H1 (cell line): ENCODE results near the gene UGT1A7. TPM values are rescaled to one million over a fixed set of nuclear protein-coding genes. Genes with fewer than 3 reads are reported as not detected.

Experiments used
- CTCF ChIA-PET: fragments of 300-600 bp; sonication (Branson Sonifier 250); formaldehyde crosslinking; loops from one replicate; lab custom pipeline; 2021; ENCODE audit not compliant: partially characterized antibody; lab: Charles Lee
- POLR2A ChIA-PET: fragments of 300-600 bp; sonication (Branson Sonifier 250); formaldehyde crosslinking; loops from one replicate; lab custom pipeline; 2021; ENCODE audit warnings: inconsistent platforms; ENCODE audit not compliant: partially characterized antibody; lab: Charles Lee
- DNase-seq, 2 experiments: peaks; one replicate each; pipeline versions ENCODE4 v3.0.0 to v3.0.0-alpha.2; 2010 to 2022; ENCODE audit warnings: low spot score in 2 of 2, low read depth in 1 of 2, mixed read lengths in 1 of 2
- FAIRE-seq: peaks from 2 replicates; lab custom pipeline; 2011; peaks lifted over from hg19 to GRCh38; lab: Jason Lieb, UNC
- H2AFZ ChIP-seq: 2 replicates; pipeline ENCODE4 v1.8.1; 2012; ENCODE audit warnings: low read length, inconsistent platforms
- H2AK5ac ChIP-seq: 2 replicates; pipeline ENCODE4 v1.6.1; 2013; ENCODE audit warnings: low read depth, low read length
- H2BK120ac ChIP-seq: replicated peaks from 2 replicates; pipeline ENCODE3; 2013; ENCODE audit warnings: low read depth, low read length, inconsistent platforms
- H2BK12ac ChIP-seq: 2 replicates; pipeline ENCODE4 v1.6.1; 2013; ENCODE audit warnings: low read depth, low read length
- H2BK15ac ChIP-seq: 2 replicates; pipeline ENCODE4 v1.6.1; 2013; ENCODE audit warnings: low read length
- H2BK20ac ChIP-seq: 2 replicates; pipeline ENCODE4 v1.6.1; 2013; ENCODE audit warnings: low read length
- H2BK5ac ChIP-seq: 2 replicates; pipeline ENCODE4 v1.6.1; 2013; ENCODE audit warnings: low read depth, low read length
- H3K14ac ChIP-seq: 2 replicates; pipeline ENCODE4 v1.6.1; 2013; ENCODE audit warnings: inconsistent platforms; ENCODE audit not compliant: insufficient read length
- H3K18ac ChIP-seq: 2 replicates; pipeline ENCODE4 v1.6.1; 2013; ENCODE audit warnings: low read length; ENCODE audit errors: extremely low read depth
- H3K23ac ChIP-seq: 2 replicates; pipeline ENCODE4 v1.6.1; 2013; ENCODE audit warnings: inconsistent platforms; ENCODE audit not compliant: insufficient read length
- H3K23me2 ChIP-seq: 2 replicates; pipeline ENCODE4 v1.6.1; 2013; ENCODE audit warnings: low read depth, low read length
- H3K27ac ChIP-seq: 2 replicates; pipeline ENCODE4 v1.6.1; 2011; ENCODE audit warnings: low read depth, low read length, inconsistent platforms
- H3K27me3 ChIP-seq, 4 experiments: replicated peaks in 1 of 4; 1 replicate in 1 of 4; 2 replicates in 3 of 4; pipeline versions ENCODE4 v1.6.1 to v1.8.1; 2011 to 2013; ENCODE audit warnings: low read length in 3 of 4, mild to moderate bottlenecking in 3 of 4, inconsistent platforms in 2 of 4, mixed read lengths in 2 of 4, moderate library complexity in 1 of 4; ENCODE audit not compliant: control insufficient read depth in 3 of 4, insufficient read depth in 3 of 4; ENCODE audit errors: extremely low read depth in 1 of 4
- H3K36me3 ChIP-seq, 4 experiments: 2 replicates each; pipeline versions ENCODE4 v1.6.1 to v1.8.1; 2011 to 2013; ENCODE audit warnings: mild to moderate bottlenecking in 4 of 4, low read length in 3 of 4, moderate library complexity in 2 of 4, control low read depth in 1 of 4, inconsistent platforms in 1 of 4; ENCODE audit not compliant: insufficient read depth in 4 of 4, control insufficient read depth in 2 of 4
- H3K4ac ChIP-seq: replicated peaks from 2 replicates; pipeline ENCODE3; 2013; ENCODE audit warnings: low read length, low read depth, mixed read lengths, inconsistent platforms; ENCODE audit not compliant: insufficient read length
- H3K4me1 ChIP-seq, 4 experiments: replicated peaks in 1 of 4; 1 replicate in 1 of 4; 2 replicates in 3 of 4; pipeline versions ENCODE4 v1.6.1 to v1.8.1; 2011 to 2013; ENCODE audit warnings: low read length in 3 of 4, inconsistent platforms in 2 of 4, mixed read lengths in 1 of 4; ENCODE audit not compliant: insufficient read depth in 4 of 4, control insufficient read depth in 3 of 4
- H3K4me2 ChIP-seq, 2 experiments: 2 replicates each; pipeline versions ENCODE4 v1.6.1 to v1.8.1; 2011 to 2013; ENCODE audit warnings: low read depth in 2 of 2, low read length in 2 of 2, control low read depth in 1 of 2, inconsistent platforms in 1 of 2, mild to moderate bottlenecking in 1 of 2; ENCODE audit not compliant: insufficient read depth in 1 of 2
- H3K4me3 ChIP-seq, 4 experiments: fragments of 200-600, 300-600 bp in 1 of 4; sonication (generic), shearing (Covaris generic), sonication (Bioruptor Twin) in 1 of 4; 2 replicates each; pipeline versions ENCODE4 v1.5.1 to v1.8.1; 2011 to 2016; ENCODE audit warnings: low read length in 4 of 4, low read depth in 3 of 4, control low read depth in 2 of 4, inconsistent platforms in 2 of 4, mild to moderate bottlenecking in 2 of 4, mixed read lengths in 1 of 4, moderate library complexity in 1 of 4; ENCODE audit not compliant: insufficient read depth in 2 of 4; ENCODE audit errors: extremely low read depth in 1 of 4
- H3K56ac ChIP-seq: replicated peaks from 2 replicates; pipeline ENCODE3; 2013; ENCODE audit warnings: low read depth, mild to moderate bottlenecking, mixed read lengths, low read length, inconsistent platforms; ENCODE audit not compliant: insufficient read length
- H3K79me1 ChIP-seq: 2 replicates; pipeline ENCODE4 v1.6.1; 2013; ENCODE audit warnings: low read depth, low read length, control low read depth
- H3K79me2 ChIP-seq, 2 experiments: 2 replicates each; pipeline versions ENCODE4 v1.6.1 to v1.8.1; 2012 to 2013; ENCODE audit warnings: low read length in 2 of 2, mild to moderate bottlenecking in 2 of 2, inconsistent platforms in 1 of 2; ENCODE audit not compliant: insufficient read depth in 2 of 2, control insufficient read depth in 1 of 2
- H3K9ac ChIP-seq, 4 experiments: replicated peaks in 1 of 4; 1 replicate in 1 of 4; 2 replicates in 3 of 4; pipeline versions ENCODE4 v1.6.1 to v1.8.1; 2011 to 2013; ENCODE audit warnings: low read depth in 3 of 4, low read length in 3 of 4, control low read depth in 2 of 4, mild to moderate bottlenecking in 2 of 4, moderate library complexity in 2 of 4, inconsistent platforms in 1 of 4; ENCODE audit errors: extremely low read depth in 1 of 4
- H3K9me3 ChIP-seq, 2 experiments: 2 replicates each; pipeline versions ENCODE4 v1.6.1 to v1.8.1; 2012 to 2013; ENCODE audit warnings: mild to moderate bottlenecking in 2 of 2, moderate library complexity in 2 of 2, control low read depth in 1 of 2, inconsistent platforms in 1 of 2, low read depth in 1 of 2, low read length in 1 of 2, mixed read lengths in 1 of 2; ENCODE audit not compliant: insufficient read depth in 2 of 2
- H4K20me1 ChIP-seq, 2 experiments: replicated peaks in 1 of 2; 2 replicates each; pipeline versions ENCODE3 to v1.8.1; 2011 to 2013; ENCODE audit warnings: inconsistent platforms in 2 of 2, low read length in 2 of 2, mild to moderate bottlenecking in 1 of 2; ENCODE audit not compliant: insufficient read depth in 2 of 2, control insufficient read depth in 1 of 2
- H4K5ac ChIP-seq: 2 replicates; pipeline ENCODE4 v1.6.1; 2013; ENCODE audit warnings: low read length, low read depth, mixed read lengths, inconsistent platforms; ENCODE audit not compliant: insufficient read length
- H4K8ac ChIP-seq: 2 replicates; pipeline ENCODE4 v1.8.0; 2013; ENCODE audit warnings: mild to moderate bottlenecking, moderate library complexity, low read length, inconsistent platforms; ENCODE audit not compliant: insufficient read depth; ENCODE audit errors: extremely low read depth
- H4K91ac ChIP-seq: replicated peaks from 2 replicates; pipeline ENCODE3; 2013; ENCODE audit warnings: low read length, mixed read lengths, inconsistent platforms; ENCODE audit not compliant: insufficient read length
- CTCF ChIP-seq, 3 experiments: IDR thresholded peaks; 1 replicate in 2 of 3; 2 replicates in 1 of 3; pipeline versions ENCODE4 v1.5.1 to v1.6.1; 2011; ENCODE audit warnings: low read length in 3 of 3, mild to moderate bottlenecking in 3 of 3, inconsistent platforms in 2 of 3, low read depth in 1 of 3, moderate library complexity in 1 of 3; ENCODE audit not compliant: insufficient read depth in 1 of 3; ENCODE audit errors: control extremely low read depth in 1 of 3
- E2F6 ChIP-seq: IDR thresholded peaks from 2 replicates; pipeline ENCODE4 v1.6.1; 2012; ENCODE audit warnings: inconsistent platforms
- EP300 ChIP-seq, 2 experiments: IDR thresholded peaks; 1 replicate in 1 of 2; 2 replicates in 1 of 2; pipeline ENCODE4 v1.6.1; 2011 to 2012; ENCODE audit warnings: low read depth in 2 of 2, low read length in 2 of 2, mild to moderate bottlenecking in 2 of 2, borderline replicate concordance in 1 of 2, inconsistent platforms in 1 of 2, moderate library complexity in 1 of 2
- HDAC6 ChIP-seq: IDR thresholded peaks from one replicate; pipeline ENCODE4 v1.7.1; 2012; ENCODE audit warnings: low read depth, mild to moderate bottlenecking, inconsistent platforms, low read length, moderate library complexity
- POLR2A ChIP-seq, 2 experiments: IDR thresholded peaks; 1 replicate in 1 of 2; 2 replicates in 1 of 2; pipeline ENCODE4 v1.6.1; 2011; ENCODE audit warnings: low read depth in 2 of 2, low read length in 2 of 2, mild to moderate bottlenecking in 2 of 2; ENCODE audit errors: control extremely low read depth in 1 of 2
- POLR2AphosphoS5 ChIP-seq: IDR thresholded peaks from 2 replicates; pipeline ENCODE4 v1.6.1; 2011; ENCODE audit warnings: low read depth, low read length
- SIX5 ChIP-seq: IDR thresholded peaks from 2 replicates; pipeline ENCODE4 v1.6.1; 2011; ENCODE audit warnings: mild to moderate bottlenecking, low read depth, low read length
- SP1 ChIP-seq: IDR thresholded peaks from 2 replicates; pipeline ENCODE4 v1.6.1; 2011; ENCODE audit warnings: low read depth, low read length
- TAF1 ChIP-seq: IDR thresholded peaks from 2 replicates; pipeline ENCODE4 v1.6.1; 2011; ENCODE audit warnings: mild to moderate bottlenecking, low read depth, low read length
- YY1 ChIP-seq: IDR thresholded peaks from 2 replicates; pipeline ENCODE4 v1.6.1; 2011; ENCODE audit warnings: low read depth, mild to moderate bottlenecking, low read length
- WGBS, 2 experiments: shearing (Covaris generic) in 1 of 2; methylation state at CpG; one replicate each; pipeline versions ENCODE4 v1.1.6 to v1.1.7; 2013 to 2015; ENCODE audit warnings: low lambda C conversion rate in 2 of 2, mixed read lengths in 2 of 2, inconsistent platforms in 1 of 2, low coverage in 1 of 2, missing lambda C conversion rate in 1 of 2; ENCODE audit not compliant: insufficient replicate concordance in 2 of 2, insufficient coverage in 1 of 2, insufficient read length in 1 of 2; ENCODE audit errors: extremely low coverage in 1 of 2, missing lambda C conversion rate in 1 of 2; 5-methylcytosine and 5-hydroxymethylcytosine counted together
- polyA plus RNA-seq, 7 experiments: library from polyadenylated mRNA; depleted of rRNA in 3 of 7; stranded (reverse) in 5 of 7; unstranded in 2 of 7; fragments of >200 nt in 5 of 7; fragments of 200-250 nt in 2 of 7; gene quantifications; 1 replicate in 5 of 7; 2 replicates in 1 of 7; 4 replicates in 1 of 7; pipeline versions ENCODE4 v1.2.1 to v1.2.3, GENCODE V29; 2011 to 2013; ENCODE audit warnings: missing spikeins in 2 of 7, mixed read lengths in 2 of 7
- total RNA-seq: library from RNA; stranded (reverse); fragmentation: NEBNext Ultra II Directional; extraction: Animal tissue kit (Norgen Biotek cat#: 25700); gene quantifications from 2 replicates; pipeline ENCODE4 v1.2.1, GENCODE V29; 2021
- TF ChIP-seq, protein P1 (sequence below): IDR thresholded peaks from 2 replicates; pipeline ENCODE4 v1.6.1; 2011; ENCODE audit warnings: low read length, improper control_type of control experiment

Gene UGT1A7
- total and polyA plus RNA-seq, 2 of the 8 experiments (the other 6 are each of a cell fraction or from before 2014, with no cell fraction given) = not detected

- Histone ChIP-seq H3K14ac (no peak overlapping the region), H3K27ac (no peak overlapping the region), H3K9ac (no peak overlapping the region), H3K56ac (no peak overlapping the region), H3K9me3 (no peaks in the 10 kb centered on the region), H4K8ac (no peak overlapping the region), H3K4ac (no peak overlapping the region), H2BK20ac (no peak overlapping the region), H2BK12ac (no peak overlapping the region), H3K23me2 (no peaks in the 10 kb centered on the region), H2AFZ (no peak overlapping the region), H2BK15ac (no peak overlapping the region), H2BK120ac (no peak overlapping the region), H4K91ac (no peak overlapping the region), H3K4me3 (no peak overlapping the region), H4K5ac (no peak overlapping the region), H3K4me1 (peaks cover 0 to 6% (median 0%) of the 10 kb centered on the region in 4 experiments; a peak in 1 of 7 replicates), H2AK5ac (no peak overlapping the region), H3K79me1 (no peaks in the 10 kb centered on the region), H3K36me3 (no peaks in the 10 kb centered on the region), H3K23ac (no peak overlapping the region), H3K79me2 (no peaks in the 10 kb centered on the region), H4K20me1 (no peaks in the 10 kb centered on the region), H3K4me2 (no peak overlapping the region), H3K27me3 (no peaks in the 10 kb centered on the region), H3K18ac (no peak overlapping the region), H2BK5ac (no peak overlapping the region)
- ChIA-PET POLR2A (no interaction called here), CTCF (interaction anchor here (0.7 to 1.2 kb wide), 3 partner anchors 14 to 28 kb away, joined by 3 read pairs; no protein-coding TSS in a partner anchor)
- FAIRE-seq = no peak
- no peak for DNase-seq
- 91% methylated on average over 1 of the region's 1 CpG; no CpG with 5 or more reads in 1 of the 2 experiments for WGBS, 2 experiments
- TF ChIP-seq EP300 (IDR thresholded peaks at IDR 0.05; ENCODE audit: borderline replicate concordance in 1 of 2, low read depth in 2 of 2, low read length in 2 of 2) (no peak), SP1 (no peak), E2F6 (no peak), CTCF (IDR thresholded peaks at IDR 0.05; ENCODE audit: control extremely low read depth in 1 of 3, insufficient read depth in 1 of 3, low read depth in 1 of 3, low read length in 3 of 3) (no peak), YY1 (no peak), POLR2AphosphoS5 (no peak), SIX5 (no peak), TAF1 (no peak), POLR2A (IDR thresholded peaks at IDR 0.05; ENCODE audit: control extremely low read depth in 1 of 2, low read depth in 2 of 2, low read length in 2 of 2) (no peak), HDAC6 (no peak)
- TF ChIP-seq, protein P1, sequence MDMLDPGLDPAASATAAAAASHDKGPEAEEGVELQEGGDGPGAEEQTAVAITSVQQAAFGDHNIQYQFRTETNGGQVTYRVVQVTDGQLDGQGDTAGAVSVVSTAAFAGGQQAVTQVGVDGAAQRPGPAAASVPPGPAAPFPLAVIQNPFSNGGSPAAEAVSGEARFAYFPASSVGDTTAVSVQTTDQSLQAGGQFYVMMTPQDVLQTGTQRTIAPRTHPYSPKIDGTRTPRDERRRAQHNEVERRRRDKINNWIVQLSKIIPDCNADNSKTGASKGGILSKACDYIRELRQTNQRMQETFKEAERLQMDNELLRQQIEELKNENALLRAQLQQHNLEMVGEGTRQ = no peak
Measured at GRCh38 chr2:233684640-233685039, 2.9 kb downstream of the UGT1A7 start.
